Lung (tissue), 12 donors: Measurements from ENCODE around the gene SMAD2. TPM values are rescaled to one million over a fixed set of nuclear protein-coding genes. Genes with fewer than 3 reads are reported as not detected.

Experiments
- ATAC-seq: fragments of 200-7000 bp; cut with Tn5 transposase; one replicate; pipeline ENCODE4 v1.9.1; 2020; ENCODE audit warnings: moderate number of reproducible peaks; ENCODE audit not compliant: insufficient read depth, low FRiP score
- DNase-seq, 3 donors: peaks; one replicate each; pipeline ENCODE4 v3.0.0-alpha.2; 2013 to 2017
- H3K27ac ChIP-seq, 2 donors: one replicate each; pipeline ENCODE4 v1.5.1; 2013; ENCODE audit warnings: mild to moderate bottlenecking in 2 of 2, moderate library complexity in 2 of 2, control low read depth in 1 of 2, inconsistent platforms in 1 of 2, low read depth in 1 of 2, low read length in 1 of 2
- H3K27me3 ChIP-seq, 3 donors: one replicate each; pipeline ENCODE4 v1.5.1; 2013; ENCODE audit warnings: low read length in 2 of 3; ENCODE audit not compliant: control insufficient read depth in 3 of 3, insufficient read depth in 3 of 3
- H3K36me3 ChIP-seq, 4 donors: one replicate each; pipeline ENCODE4 v1.5.1; 2013; ENCODE audit warnings: low read length in 4 of 4, mild to moderate bottlenecking in 1 of 4, moderate library complexity in 1 of 4; ENCODE audit not compliant: control insufficient read depth in 4 of 4, insufficient read depth in 4 of 4
- H3K4me1 ChIP-seq, 5 donors: one replicate each; pipeline ENCODE4 v1.5.1; 2013; ENCODE audit warnings: low read length in 5 of 5, mild to moderate bottlenecking in 2 of 5, moderate library complexity in 1 of 5; ENCODE audit not compliant: control insufficient read depth in 5 of 5, insufficient read depth in 5 of 5
- H3K4me3 ChIP-seq: one replicate; pipeline ENCODE4 v1.5.1; 2013; ENCODE audit warnings: mild to moderate bottlenecking, control low read depth, moderate library complexity
- H3K9ac ChIP-seq, 2 donors: one replicate each; pipeline ENCODE4 v1.5.1; 2013; ENCODE audit warnings: low read length in 2 of 2, control low read depth in 1 of 2; ENCODE audit not compliant: insufficient read depth in 1 of 2
- H3K9me3 ChIP-seq, 4 donors: one replicate each; pipeline ENCODE4 v1.5.1; 2013; ENCODE audit warnings: low read length in 3 of 4, mild to moderate bottlenecking in 1 of 4, moderate library complexity in 1 of 4; ENCODE audit not compliant: control insufficient read depth in 4 of 4, insufficient read depth in 3 of 4
- CTCF ChIP-seq: IDR thresholded peaks from 2 replicates; pipeline ENCODE4 v1.5.1; 2012; ENCODE audit warnings: mild to moderate bottlenecking; ENCODE audit errors: control extremely low read depth, extremely low read depth
- WGBS, 2 donors: extraction: QIAGEN DNeasy Blood & Tissue Kit; methylation state at CpG; one replicate each; pipeline ENCODE4 v1.1.7; 2013; 5-methylcytosine and 5-hydroxymethylcytosine counted together
- polyA plus RNA-seq, 2 donors: library from polyadenylated mRNA; stranded (reverse); fragments of 200-250 nt; gene quantifications; one replicate each; pipeline ENCODE4 v1.2.1, GENCODE V29; 2013
- total RNA-seq, 2 donors: library from RNA; depleted of rRNA in 1 of 2; stranded (reverse); fragments of >200 nt in 1 of 2; gene quantifications; one replicate each; pipeline ENCODE4 v1.2.1, GENCODE V29; 2014 to 2021
- donor health status: control.
- donor health status: control.
- donor health status: Bipolar disorder and iron deficiency.
- donor health status: healthy.
- donor health status: DM: yes; HTN: yes; CAD: no.

The SMAD2 gene
- total and polyA plus RNA-seq, 4 donors, result 30.6 to 161 (median 90.2) TPM

- H3K9ac ChIP-seq, result no peak overlapping the region
- ATAC-seq (no peak), DNase-seq (no peak)
- no peaks in the 10 kb centered on the region for H3K27me3 ChIP-seq
- H3K27ac ChIP-seq, result no peak overlapping the region
- TF ChIP-seq CTCF, result no peak
- no peaks in the 10 kb centered on the region for H3K9me3 ChIP-seq
- H3K36me3 ChIP-seq, result no peaks in the 10 kb centered on the region
- H3K4me1 ChIP-seq, result no peaks in the 10 kb centered on the region
- 69 to 74% methylated on average over 2 of the region's 2 CpGs for WGBS, 2 donors
- no peak overlapping the region for H3K4me3 ChIP-seq
Measured at GRCh38 chr18:47950511-47950910, 20.1 kb upstream of the SMAD2 start.

DNA sequence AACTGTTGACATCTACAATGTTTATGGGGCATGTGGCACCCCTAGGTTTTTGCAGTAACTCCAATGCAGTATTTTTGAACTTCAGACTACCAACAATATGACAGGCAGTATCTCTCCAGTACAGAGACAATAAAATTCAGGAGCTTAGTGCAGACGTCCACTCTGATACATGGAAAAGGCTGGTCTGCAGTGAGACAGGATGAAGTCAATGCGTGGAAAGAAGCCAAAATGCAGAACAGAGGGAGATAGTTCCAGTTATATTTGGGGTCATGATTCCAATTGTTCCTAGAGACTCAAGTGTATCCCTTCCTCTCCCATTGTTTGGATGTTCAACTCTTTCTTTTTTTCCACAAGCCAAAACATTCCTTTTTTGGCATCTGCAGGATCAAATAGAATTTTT, 18.7 kb upstream of the SMAD2 start:
- no peak overlapping the region for H3K9ac ChIP-seq
- WGBS, 2 donors, result 68 to 77% methylated on average over 2 of the region's 2 CpGs
- H3K4me1 ChIP-seq, result no peaks in the 10 kb centered on the region
- H3K9me3 ChIP-seq, result no peaks in the 10 kb centered on the region
- no peaks in the 10 kb centered on the region for H3K36me3 ChIP-seq
- DNase-seq (peak in 2 of 3 donors; percentile 22 to 30), ATAC-seq (no peak)
- H3K4me3 ChIP-seq, result no peak overlapping the region
- H3K27me3 ChIP-seq, result no peaks in the 10 kb centered on the region
- H3K27ac ChIP-seq, result no peak overlapping the region
- no peak for TF ChIP-seq CTCF

GRCh38 chr18:47946889-47947288, 16.4 kb upstream of the SMAD2 start:
- no peak for TF ChIP-seq CTCF
- Histone ChIP-seq H3K9me3 (peaks cover 0 to 2% (median 0%) of the 10 kb centered on the region in 4 donors), H3K27ac (no peak overlapping the region), H3K27me3 (no peaks in the 10 kb centered on the region), H3K4me1 (peaks cover 0 to 2% (median 0%) of the 10 kb centered on the region in 5 donors), H3K9ac (no peak overlapping the region), H3K36me3 (no peaks in the 10 kb centered on the region), H3K4me3 (no peak overlapping the region)
- no peak for DNase-seq
- ATAC-seq, result no peak
- WGBS, 2 donors, result 92 to 99% methylated on average over 4 of the region's 4 CpGs
